Activated CD8-positive, alpha-beta T cell treated with anti-CD3 and anti-CD28 coated beads, Interleukin-2, amount 10 ng/mL, durations not matched to agents 7 days and 5 days (primary cell): ENCODE measurements around the gene TIA1. TPM values are rescaled to one million over a fixed set of nuclear protein-coding genes. Genes with fewer than 3 reads are reported as not detected.
A peak's percentile ranks its signal among the peaks of the same experiment; 100 is the strongest.
"Not testable (repeated sequence)": the region's sequence is repeated elsewhere in the genome, so short reads cannot be mapped to it uniquely, and the experiment has no call there.

Experiments used
- ATAC-seq: fragments of 150-1000 bp; cut with Tn5 transposase; one replicate; pipeline ENCODE4 v1.10.0; 2021; ENCODE audit warnings: moderate library complexity
- CTCF ChIA-PET: fragments of 350-600 bp; sonication (Branson Sonifier 250); formaldehyde crosslinking; loops from one replicate; lab custom pipeline; 2021; ENCODE audit warnings: antibody characterized with exemption; lab: Charles Lee
- POLR2A ChIA-PET: fragments of 350-600 bp; sonication (Branson Sonifier 250); formaldehyde crosslinking; loops from one replicate; lab custom pipeline; 2021; ENCODE audit warnings: antibody characterized with exemption; lab: Charles Lee
- DNase-seq: peaks from one replicate; pipeline ENCODE4 v3.0.0-alpha.2; 2020
- H3K27ac Mint-ChIP-seq: one replicate; pipeline ENCODE4 v1.8.0; 2021; ENCODE audit warnings: mild to moderate bottlenecking, mixed read lengths
- H3K27me3 Mint-ChIP-seq: one replicate; pipeline ENCODE4 v1.8.0; 2021; ENCODE audit warnings: low read depth, mixed read lengths
- H3K36me3 Mint-ChIP-seq: one replicate; pipeline ENCODE4 v1.8.0; 2021; ENCODE audit warnings: low read depth, mixed read lengths
- H3K4me1 Mint-ChIP-seq: one replicate; pipeline ENCODE4 v1.8.0; 2021; ENCODE audit warnings: low read depth, mixed read lengths
- H3K4me3 Mint-ChIP-seq: one replicate; pipeline ENCODE4 v1.8.0; 2021; ENCODE audit warnings: mild to moderate bottlenecking, mixed read lengths
- H3K9me3 Mint-ChIP-seq: one replicate; pipeline ENCODE4 v1.8.0; 2022; ENCODE audit warnings: mixed read lengths; ENCODE audit not compliant: insufficient read depth
- total RNA-seq, 2 experiments: library from RNA; stranded (reverse); gene quantifications; one replicate each; pipeline ENCODE4 v1.2.3, GENCODE V29; 2021

The TIA1 gene
- total RNA-seq, 2 experiments from 2014 or later, result 119 to 125 TPM

DNA sequence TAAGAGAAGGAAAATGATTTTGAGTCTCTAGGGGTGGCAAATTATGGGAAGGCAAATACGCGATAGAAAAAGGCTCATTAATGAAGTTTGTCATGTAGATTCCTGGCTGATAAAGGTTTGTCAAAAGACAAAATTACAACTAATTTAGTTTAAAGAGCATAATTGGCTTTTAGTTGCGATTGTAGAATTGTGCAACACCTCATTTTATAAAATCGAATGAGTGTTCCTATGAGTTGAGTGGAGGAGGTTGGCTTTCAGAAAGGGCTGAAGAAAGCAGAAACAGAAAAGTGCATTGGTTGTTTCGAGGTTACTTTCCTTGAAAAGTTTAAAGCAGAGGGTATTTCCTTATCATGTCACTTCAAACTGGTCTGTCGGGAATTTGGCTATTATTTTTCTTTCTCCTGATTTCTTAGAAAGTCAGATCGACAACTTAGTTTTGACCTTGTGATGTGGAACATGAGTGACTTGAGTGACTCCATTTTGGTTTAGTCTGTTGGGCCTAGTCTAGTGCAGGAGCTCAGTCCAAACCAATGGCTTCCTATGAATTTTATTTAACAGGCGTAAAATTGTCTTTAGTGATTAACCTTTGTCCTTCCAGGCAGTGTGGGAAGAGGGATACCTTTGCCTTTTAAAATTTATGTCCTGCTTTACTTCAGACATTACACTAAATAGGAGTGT lies 7.3 kb upstream of the TIA1 start:
- DNase-seq (no peak), ATAC-seq (no peak)
- Mint-ChIP-seq H3K9me3 (no peaks in the 10 kb centered on the region), H3K27ac (no peak overlapping the region), H3K36me3 (peaks cover 11% of the 10 kb centered on the region), H3K4me3 (peak overlapping the region; percentile 35), H3K27me3 (no peaks in the 10 kb centered on the region), H3K4me1 (peaks cover 26% of the 10 kb centered on the region)
- POLR2A ChIA-PET, result no interaction called here
- CTCF ChIA-PET, result no interaction called here

GRCh38 chr2:70250434-70250833 lies 2.0 kb upstream of the TIA1 start:
- Mint-ChIP-seq H3K27me3 (no peaks in the 10 kb centered on the region), H3K4me1 (peaks cover 22% of the 10 kb centered on the region), H3K27ac (no peak overlapping the region), H3K4me3 (no peak overlapping the region), H3K36me3 (peaks cover 23% of the 10 kb centered on the region), H3K9me3 (no peaks in the 10 kb centered on the region)
- CTCF ChIA-PET, result no interaction called here
- POLR2A ChIA-PET, result interaction anchor here (4.3 kb wide), 1 partner anchor 43 kb away, joined by 35 read pairs; the partner anchor contains the start of gene SNRPG
- no peak for DNase-seq
- no peak for ATAC-seq

GRCh38 chr2:70247364-70248180 lies 856 bp downstream of the TIA1 start:
- peaks cover 39% of the 10 kb centered on the region for H3K4me1 Mint-ChIP-seq
- ChIA-PET CTCF (interaction anchor here (0.9 to 1.3 kb wide), 5 partner anchors 11 to 333 kb away, joined by 3 to 7 read pairs (median 3); partner anchors contain the start of genes FAM136A, MXD1 and PCYOX1), POLR2A (interaction anchor here (0.7 to 4.3 kb wide), 6 partner anchors 10 to 57 kb away, joined by 3 to 35 read pairs (median 4); partner anchors contain the start of genes C2orf42, FAM136A, PCYOX1 and SNRPG)
- no peaks in the 10 kb centered on the region for H3K9me3 Mint-ChIP-seq
- DNase-seq, result no peak
- H3K27me3 Mint-ChIP-seq, result no peaks in the 10 kb centered on the region
- H3K4me3 Mint-ChIP-seq, result peak overlapping the region; percentile 99
- ATAC-seq, result no peak
- peak overlapping the region; percentile 98 for H3K27ac Mint-ChIP-seq
- peaks cover 39% of the 10 kb centered on the region for H3K36me3 Mint-ChIP-seq

DNA sequence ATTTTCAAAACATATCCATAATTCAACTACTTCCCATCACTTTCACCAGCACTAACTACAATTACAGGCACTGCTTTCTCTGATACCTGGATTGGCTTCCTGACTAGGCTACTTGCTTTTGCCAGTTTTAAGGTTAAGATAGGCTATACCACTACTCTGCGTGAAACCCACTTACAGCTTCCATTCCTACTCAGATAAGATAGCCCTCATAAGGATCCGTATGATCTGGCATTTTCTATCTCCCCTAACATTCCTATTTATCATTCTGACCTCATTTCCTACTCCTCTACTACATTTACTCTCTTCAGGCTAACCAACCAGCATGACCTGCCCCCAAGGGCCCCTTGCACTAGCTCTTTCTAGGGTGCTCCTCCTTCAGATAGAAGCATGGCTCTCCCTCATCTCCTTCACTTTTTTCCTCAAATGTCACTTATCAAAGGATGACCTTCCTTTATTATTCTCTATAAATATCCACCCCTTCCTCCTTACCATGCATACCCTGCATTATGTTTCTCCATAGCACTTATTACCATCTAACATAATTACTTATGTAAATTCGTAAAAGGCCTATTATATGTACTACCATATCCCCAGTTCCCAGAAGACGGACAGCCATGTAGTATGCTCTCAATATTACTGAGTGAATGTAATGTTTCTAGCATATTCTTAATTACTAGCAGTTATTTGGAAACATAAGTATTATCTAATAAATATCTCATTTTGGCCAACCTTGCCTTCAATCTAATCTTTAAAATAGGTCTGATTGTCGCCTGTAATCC lies 4.4 kb downstream of the TIA1 start:
- H3K27ac Mint-ChIP-seq, result no peak overlapping the region
- DNase-seq (no peak), ATAC-seq (no peak)
- H3K4me3 Mint-ChIP-seq, result no peak overlapping the region
- CTCF ChIA-PET, result no interaction called here
- no peaks in the 10 kb centered on the region for H3K9me3 Mint-ChIP-seq
- peaks cover 54% of the 10 kb centered on the region for H3K36me3 Mint-ChIP-seq
- H3K4me1 Mint-ChIP-seq, result peaks cover 43% of the 10 kb centered on the region
- POLR2A ChIA-PET, result interaction anchor here (0.5 to 1.0 kb wide), 2 partner anchors 39 to 49 kb away, joined by 3 to 4 read pairs; partner anchors contain the start of gene SNRPG
- H3K27me3 Mint-ChIP-seq, result no peaks in the 10 kb centered on the region

- POLR2A ChIA-PET, result no interaction called here
- peak overlapping the region; percentile 74 for H3K27ac Mint-ChIP-seq
- H3K4me3 Mint-ChIP-seq, result no peak overlapping the region
- CTCF ChIA-PET, result no interaction called here
- H3K27me3 Mint-ChIP-seq, result no peaks in the 10 kb centered on the region
- DNase-seq, result no peak
- H3K4me1 Mint-ChIP-seq, result peaks cover 43% of the 10 kb centered on the region
- ATAC-seq, result no peak
- peaks cover 45% of the 10 kb centered on the region for H3K36me3 Mint-ChIP-seq
- H3K9me3 Mint-ChIP-seq, result no peaks in the 10 kb centered on the region
These were observed 5.9 kb downstream of the TIA1 start for GRCh38 chr2:70242552-70242951.

DNA sequence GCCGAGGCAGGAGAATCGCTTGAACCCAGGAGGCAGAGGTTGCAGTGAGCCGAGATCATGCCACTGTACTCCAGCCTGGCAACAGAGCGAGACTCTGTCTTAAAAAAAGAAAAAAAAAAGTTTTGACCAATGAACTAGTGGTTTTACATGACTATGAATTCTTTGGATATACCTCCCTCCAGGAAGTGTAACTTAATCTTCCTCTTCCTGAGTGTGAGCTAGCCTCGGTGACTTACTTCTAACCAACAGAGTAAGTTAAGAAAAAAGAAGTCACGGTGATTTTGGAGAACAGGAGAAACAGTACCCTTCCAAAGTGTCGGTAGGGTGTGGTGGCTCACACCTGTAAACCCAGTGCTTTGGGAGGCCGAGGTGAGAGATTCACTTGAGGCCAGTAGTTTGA lies 7.1 kb downstream of the TIA1 start:
- ChIA-PET POLR2A (interaction anchor here (0.6 to 1.7 kb wide), 2 partner anchors 16 to 528 kb away, joined by 3 to 6 read pairs; partner anchors contain the start of gene PCYOX1), CTCF (interaction anchor here (1.5 kb wide), 1 partner anchor 329 kb away, joined by 3 read pairs; no protein-coding TSS in a partner anchor)
- no peak for ATAC-seq
- peaks cover 41% of the 10 kb centered on the region for H3K36me3 Mint-ChIP-seq
- no peaks in the 10 kb centered on the region for H3K9me3 Mint-ChIP-seq
- no peak for DNase-seq
- no peaks in the 10 kb centered on the region for H3K27me3 Mint-ChIP-seq
- H3K4me3 Mint-ChIP-seq, result no peak overlapping the region
- H3K27ac Mint-ChIP-seq, result no peak overlapping the region
- peaks cover 35% of the 10 kb centered on the region for H3K4me1 Mint-ChIP-seq

GRCh38 chr2:70240599-70240998 lies 7.8 kb downstream of the TIA1 start:
- Mint-ChIP-seq H3K9me3 (no peaks in the 10 kb centered on the region), H3K4me1 (peaks cover 28% of the 10 kb centered on the region), H3K27ac (no peak overlapping the region), H3K36me3 (peaks cover 36% of the 10 kb centered on the region), H3K27me3 (no peaks in the 10 kb centered on the region), H3K4me3 (no peak overlapping the region)
- ChIA-PET POLR2A (interaction anchor here (1.7 kb wide), 1 partner anchor 17 kb away, joined by 6 read pairs; the partner anchor contains the start of gene PCYOX1), CTCF (interaction anchor here (1.5 kb wide), 1 partner anchor 328 kb away, joined by 3 read pairs; no protein-coding TSS in a partner anchor)
- no peak for DNase-seq
- ATAC-seq, result no peak

DNA sequence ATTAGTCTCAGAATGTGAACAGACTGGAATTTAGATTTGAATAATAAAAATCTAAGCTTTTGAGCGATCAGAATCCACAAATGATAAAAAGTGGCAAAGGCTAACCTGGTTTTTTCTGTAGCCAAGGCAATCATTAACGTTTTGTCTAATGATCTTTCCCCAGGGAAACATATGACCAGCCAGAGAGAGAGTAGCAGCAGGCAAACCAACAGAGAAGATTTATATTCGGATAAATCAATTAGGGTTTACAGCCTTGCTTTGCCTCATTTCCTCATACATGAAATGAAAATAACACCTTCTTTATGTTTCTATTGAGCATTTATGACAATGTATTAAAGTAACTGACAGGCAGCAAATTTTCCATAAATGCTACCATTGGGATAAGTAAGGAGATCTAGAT lies 14.5 kb downstream of the TIA1 start:
- H3K27ac Mint-ChIP-seq, result no peak overlapping the region
- DNase-seq, result no peak
- CTCF ChIA-PET, result no interaction called here
- POLR2A ChIA-PET, result no interaction called here
- H3K9me3 Mint-ChIP-seq, result no peaks in the 10 kb centered on the region
- H3K27me3 Mint-ChIP-seq, result no peaks in the 10 kb centered on the region
- ATAC-seq, result no peak
- H3K4me3 Mint-ChIP-seq, result no peak overlapping the region
- H3K4me1 Mint-ChIP-seq, result peaks cover 2% of the 10 kb centered on the region
- H3K36me3 Mint-ChIP-seq, result peaks cover 38% of the 10 kb centered on the region

GRCh38 chr2:70226781-70227180 lies 21.6 kb downstream of the TIA1 start:
- CTCF ChIA-PET, result interaction anchor here (0.7 to 2.1 kb wide), 6 partner anchors 9 to 502 kb away, joined by 3 to 7 read pairs (median 4); no protein-coding TSS in a partner anchor
- Mint-ChIP-seq H3K9me3 (no peaks in the 10 kb centered on the region), H3K27ac (peak overlapping the region; percentile 37), H3K27me3 (no peaks in the 10 kb centered on the region), H3K36me3 (peaks cover 64% of the 10 kb centered on the region), H3K4me1 (peaks cover 16% of the 10 kb centered on the region), H3K4me3 (no peak overlapping the region)
- no peak for DNase-seq
- POLR2A ChIA-PET, result interaction anchor here (0.9 to 1.0 kb wide), 2 partner anchors 35 to 67 kb away, joined by 3 to 4 read pairs; partner anchors contain the start of genes C2orf42 and SNRPG
- peak; percentile 51 for ATAC-seq

- ATAC-seq, H3K27ac Mint-ChIP-seq, H3K9me3 Mint-ChIP-seq, CTCF ChIA-PET, H3K4me3 Mint-ChIP-seq, DNase-seq, H3K27me3 Mint-ChIP-seq: not testable (repeated sequence)
- POLR2A ChIA-PET, result interaction anchor here (0.5 kb wide), 1 partner anchor 321 kb away, joined by 4 read pairs; no protein-coding TSS in a partner anchor
- H3K4me1 Mint-ChIP-seq, result peaks cover 10% of the 10 kb centered on the region
- H3K36me3 Mint-ChIP-seq, result peaks cover 62% of the 10 kb centered on the region
These were observed 25.1 kb downstream of the TIA1 start for GRCh38 chr2:70223305-70223704.
